ENCODE results near the gene MCC. TPM values are rescaled to one million over a fixed set of nuclear protein-coding genes. Genes with fewer than 3 reads are reported as not detected.

Gene MCC
- total RNA-seq, 1 experiment from 2014 or later = 7.6 TPM

GRCh38 chr5:113026211-113026610, 462.0 kb downstream of the MCC start:
- no CpG with 5 or more reads among the region's 4 CpGs for WGBS (ENCODE audit: extremely low coverage, insufficient read length, low lambda C conversion rate)
- Histone ChIP-seq H2AFZ (ENCODE audit: low read length) (no peak overlapping the region), H2AK5ac (ENCODE audit: insufficient read length, low read length) (no peak overlapping the region), H3K4me2 (ENCODE audit: insufficient read depth, insufficient read length, low read length) (no peak overlapping the region), H3K9ac (ENCODE audit: extremely low read depth, insufficient read length, low read length) (no peak overlapping the region), H3K4ac (ENCODE audit: low read depth, low read length) (no peak overlapping the region), H3K56ac (ENCODE audit: insufficient read length, low read depth, low read length) (no peak overlapping the region), H2BK12ac (ENCODE audit: insufficient read length, low read depth, low read length) (no peak overlapping the region), H3K9me3 (ENCODE audit: control insufficient read depth, low read depth, low read length) (no peaks in the 10 kb centered on the region), H2BK15ac (ENCODE audit: low read depth, low read length) (no peak overlapping the region), H4K8ac (replicated peaks; ENCODE audit: insufficient read length, low read depth, low read length) (no peak overlapping the region), H3K27me3 (ENCODE audit: insufficient read depth, low read length) (no peaks in the 10 kb centered on the region), H3K79me2 (ENCODE audit: insufficient read depth, low read length) (no peaks in the 10 kb centered on the region), H3K27ac (ENCODE audit: insufficient read length, low read depth, low read length) (no peak overlapping the region), H2BK120ac (ENCODE audit: low read depth, low read length, poor library complexity, severe bottlenecking) (no peak overlapping the region), H2BK5ac (ENCODE audit: insufficient read length, low read length) (no peak overlapping the region), H3K79me1 (ENCODE audit: insufficient read depth, low read depth, low read length, poor library complexity, severe bottlenecking) (no peaks in the 10 kb centered on the region), H3K18ac (ENCODE audit: insufficient read length, low read depth, low read length) (no peak overlapping the region), H3T11ph (ENCODE audit: low read length) (no peak overlapping the region), H2BK20ac (ENCODE audit: low read depth, low read length, poor library complexity, severe bottlenecking) (no peak overlapping the region), H3K23me2 (ENCODE audit: insufficient read length, low read depth, low read length, poor library complexity, severe bottlenecking) (no peaks in the 10 kb centered on the region), H4K20me1 (ENCODE audit: control insufficient read depth, insufficient read depth, insufficient read length) (no peaks in the 10 kb centered on the region), H3K4me1 (ENCODE audit: insufficient read depth, low read length) (no peaks in the 10 kb centered on the region), H3K23ac (ENCODE audit: insufficient read length, low read depth, low read length) (no peak overlapping the region), H4K91ac (ENCODE audit: insufficient read length, low read depth, low read length) (no peak overlapping the region), H4K5ac (ENCODE audit: insufficient read length, low read depth, low read length) (no peak overlapping the region), H3K14ac (ENCODE audit: insufficient read depth, low read length) (no peak overlapping the region)
- Mint-ChIP-seq H3K27me3 (ENCODE audit: low read depth) (no peaks in the 10 kb centered on the region), H3K4me1 (peaks cover 15% of the 10 kb centered on the region in 2 experiments), H3K27ac (peak overlapping the region in 1 of 3 experiments; percentile 19; a peak in 1 of 7 replicates), H3K9me3 (no peaks in the 10 kb centered on the region), H3K4me3 (no peak overlapping the region), H3K36me3 (ENCODE audit: insufficient read depth in 1 of 3, low read depth in 3 of 3) (peaks cover 32 to 43% (median 43%) of the 10 kb centered on the region in 3 experiments; a peak in 6 of 7 replicates)
- no peak for TF ChIP-seq CTCF (conservative IDR thresholded peaks at IDR 0.05)
- DNase-seq = no peak

Data from H9 (cell line).